Osteocyte (in vitro differentiated cells): ENCODE results near the gene KCND1. TPM values are rescaled to one million over a fixed set of nuclear protein-coding genes. Genes with fewer than 3 reads are reported as not detected.

ENCODE experiments used
- DNase-seq: peaks from one replicate; pipeline ENCODE4 v3.0.0; 2021; ENCODE audit warnings: mixed read lengths; ENCODE audit not compliant: unreplicated experiment; ENCODE audit errors: extremely low spot score
- H3K27ac Mint-ChIP-seq: one replicate; pipeline ENCODE4 v1.8.0; 2021; ENCODE audit warnings: mild to moderate bottlenecking, mixed read lengths; ENCODE audit not compliant: unreplicated experiment
- H3K27me3 Mint-ChIP-seq: one replicate; pipeline ENCODE4 v1.8.0; 2021; ENCODE audit warnings: mixed read lengths; ENCODE audit not compliant: unreplicated experiment
- H3K36me3 Mint-ChIP-seq: one replicate; pipeline ENCODE4 v1.8.0; 2021; ENCODE audit warnings: mixed read lengths; ENCODE audit not compliant: unreplicated experiment
- H3K4me1 Mint-ChIP-seq: one replicate; pipeline ENCODE4 v1.8.0; 2021; ENCODE audit warnings: mixed read lengths; ENCODE audit not compliant: unreplicated experiment
- H3K4me3 Mint-ChIP-seq: one replicate; pipeline ENCODE4 v1.8.0; 2021; ENCODE audit warnings: mild to moderate bottlenecking, moderate library complexity, mixed read lengths; ENCODE audit not compliant: unreplicated experiment
- H3K9me3 Mint-ChIP-seq: one replicate; pipeline ENCODE4 v1.8.0; 2021; ENCODE audit warnings: mixed read lengths; ENCODE audit not compliant: unreplicated experiment
- total RNA-seq: library from RNA; stranded (reverse); gene quantifications from 2 replicates; pipeline ENCODE4 v1.2.1, GENCODE V29; 2021
- TF ChIP-seq, protein P1 (sequence below): fragments of 200-600 bp; sonication (generic); IDR thresholded peaks from 2 replicates; pipeline ENCODE4 v1.5.0; 2021; ENCODE audit warnings: antibody characterized with exemption, mild to moderate bottlenecking, moderate library complexity

The KCND1 gene
- total RNA-seq, 1 donor from 2014 or later: 2.5 TPM

DNA sequence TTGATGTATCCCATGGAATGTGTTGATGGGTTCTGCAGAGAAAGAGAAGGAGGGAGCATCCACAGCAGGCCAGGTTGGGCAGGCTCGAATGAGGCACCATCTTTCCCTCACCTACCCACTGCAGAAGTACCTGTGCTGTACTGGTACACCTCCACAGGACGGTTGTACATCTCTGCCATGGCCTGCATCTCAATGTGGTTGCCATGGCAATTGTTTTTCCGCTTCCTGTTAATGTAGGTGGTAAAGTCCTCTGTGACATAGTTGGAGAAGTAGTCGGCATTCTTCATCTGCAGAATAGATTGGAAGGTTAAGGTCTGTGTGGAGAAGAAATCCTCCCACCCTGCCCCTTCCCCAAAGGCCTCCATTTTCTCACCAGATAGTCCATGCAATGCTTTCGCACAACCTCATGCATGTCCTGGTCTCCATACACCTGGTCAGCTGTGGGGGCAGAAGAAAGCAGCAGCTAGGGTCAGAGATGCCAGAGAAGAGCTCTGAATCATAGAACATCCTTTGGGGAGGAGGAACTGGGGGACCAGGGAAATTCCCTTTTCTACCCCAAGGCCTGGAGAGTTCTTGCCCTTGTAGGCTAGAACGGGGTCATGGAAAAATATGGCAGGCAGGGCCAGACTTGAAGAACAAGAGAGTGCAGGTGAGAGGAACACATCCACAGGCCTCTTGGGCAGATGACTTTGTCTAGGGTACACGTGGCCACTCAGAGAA lies 36.9 kb downstream of the KCND1 start:
- H3K4me3 Mint-ChIP-seq: no peak overlapping the region

DNA sequence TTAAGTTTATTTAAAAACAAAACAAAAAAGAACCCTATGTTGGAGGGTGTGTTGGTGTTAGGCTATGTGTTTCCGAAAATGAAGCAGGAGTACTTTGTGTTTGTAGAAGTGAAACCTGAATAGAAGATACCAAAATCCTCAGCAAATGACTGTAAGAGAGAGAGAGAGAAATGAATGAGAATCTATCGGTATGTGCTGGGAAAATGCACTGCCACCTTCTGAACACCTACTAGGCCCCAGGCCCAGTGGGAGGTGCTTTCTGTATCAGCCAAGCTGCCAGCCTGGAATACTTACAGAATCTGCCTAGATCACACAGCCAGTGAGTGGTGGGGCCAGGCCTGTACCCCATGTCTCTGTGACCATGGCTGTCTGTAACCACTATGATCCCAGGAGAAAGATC lies 37.9 kb downstream of the KCND1 start:
- H3K27ac Mint-ChIP-seq: no peak overlapping the region
- TF ChIP-seq, protein P1, sequence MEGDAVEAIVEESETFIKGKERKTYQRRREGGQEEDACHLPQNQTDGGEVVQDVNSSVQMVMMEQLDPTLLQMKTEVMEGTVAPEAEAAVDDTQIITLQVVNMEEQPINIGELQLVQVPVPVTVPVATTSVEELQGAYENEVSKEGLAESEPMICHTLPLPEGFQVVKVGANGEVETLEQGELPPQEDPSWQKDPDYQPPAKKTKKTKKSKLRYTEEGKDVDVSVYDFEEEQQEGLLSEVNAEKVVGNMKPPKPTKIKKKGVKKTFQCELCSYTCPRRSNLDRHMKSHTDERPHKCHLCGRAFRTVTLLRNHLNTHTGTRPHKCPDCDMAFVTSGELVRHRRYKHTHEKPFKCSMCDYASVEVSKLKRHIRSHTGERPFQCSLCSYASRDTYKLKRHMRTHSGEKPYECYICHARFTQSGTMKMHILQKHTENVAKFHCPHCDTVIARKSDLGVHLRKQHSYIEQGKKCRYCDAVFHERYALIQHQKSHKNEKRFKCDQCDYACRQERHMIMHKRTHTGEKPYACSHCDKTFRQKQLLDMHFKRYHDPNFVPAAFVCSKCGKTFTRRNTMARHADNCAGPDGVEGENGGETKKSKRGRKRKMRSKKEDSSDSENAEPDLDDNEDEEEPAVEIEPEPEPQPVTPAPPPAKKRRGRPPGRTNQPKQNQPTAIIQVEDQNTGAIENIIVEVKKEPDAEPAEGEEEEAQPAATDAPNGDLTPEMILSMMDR: no peak
- peaks cover 12% of the 10 kb centered on the region for H3K36me3 Mint-ChIP-seq
- no peak overlapping the region for H3K4me3 Mint-ChIP-seq
- H3K27me3 Mint-ChIP-seq: no peaks in the 10 kb centered on the region
- DNase-seq: no peak
- H3K4me1 Mint-ChIP-seq: peaks cover 9% of the 10 kb centered on the region
- H3K9me3 Mint-ChIP-seq: peaks cover 3% of the 10 kb centered on the region

More for the DNA sequence above, 36.9 kb downstream of the KCND1 start:
- no peak overlapping the region for H3K27ac Mint-ChIP-seq
- DNase-seq: no peak
- H3K9me3 Mint-ChIP-seq: peaks cover 3% of the 10 kb centered on the region
- TF ChIP-seq, protein P1: no peak
- peaks cover 9% of the 10 kb centered on the region for H3K4me1 Mint-ChIP-seq
- peaks cover 12% of the 10 kb centered on the region for H3K36me3 Mint-ChIP-seq
- H3K27me3 Mint-ChIP-seq: no peaks in the 10 kb centered on the region

DNA sequence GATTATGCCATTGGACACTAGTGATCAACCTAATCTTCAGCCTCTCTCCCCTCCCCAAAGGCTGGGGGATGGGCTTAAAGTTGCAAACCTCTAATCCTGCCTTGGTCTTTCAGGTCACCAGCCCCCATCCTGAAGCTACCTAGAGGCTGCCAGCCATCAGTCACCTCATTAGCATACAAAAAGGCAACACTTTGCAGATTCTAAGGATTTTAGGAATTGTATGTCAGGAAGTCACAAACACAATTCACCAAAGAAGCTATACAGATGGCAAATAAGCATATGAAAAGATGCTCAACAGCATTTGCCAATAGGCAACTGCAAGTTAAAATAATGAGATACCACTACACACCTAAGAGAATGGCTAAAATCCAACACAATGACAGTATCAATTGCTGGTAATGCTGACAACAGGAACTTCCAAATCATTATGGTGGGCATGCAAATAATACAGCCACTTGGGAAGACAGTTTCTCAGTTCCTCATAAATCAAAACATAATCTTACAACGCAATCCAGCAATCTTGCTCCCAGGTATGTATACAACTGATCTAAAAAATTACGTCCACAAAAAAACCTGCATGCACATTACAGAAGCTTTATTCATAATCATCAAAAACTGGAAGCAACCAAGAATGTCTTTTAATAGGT lies 43.8 kb downstream of the KCND1 start:
- no peak for DNase-seq
- no peaks in the 10 kb centered on the region for H3K4me1 Mint-ChIP-seq
- H3K27me3 Mint-ChIP-seq: no peaks in the 10 kb centered on the region
- peaks cover 14% of the 10 kb centered on the region for H3K36me3 Mint-ChIP-seq
- no peak overlapping the region for H3K27ac Mint-ChIP-seq
- peaks cover under 1% of the 10 kb centered on the region for H3K9me3 Mint-ChIP-seq
- TF ChIP-seq, protein P1: no peak
- no peak overlapping the region for H3K4me3 Mint-ChIP-seq

DNA sequence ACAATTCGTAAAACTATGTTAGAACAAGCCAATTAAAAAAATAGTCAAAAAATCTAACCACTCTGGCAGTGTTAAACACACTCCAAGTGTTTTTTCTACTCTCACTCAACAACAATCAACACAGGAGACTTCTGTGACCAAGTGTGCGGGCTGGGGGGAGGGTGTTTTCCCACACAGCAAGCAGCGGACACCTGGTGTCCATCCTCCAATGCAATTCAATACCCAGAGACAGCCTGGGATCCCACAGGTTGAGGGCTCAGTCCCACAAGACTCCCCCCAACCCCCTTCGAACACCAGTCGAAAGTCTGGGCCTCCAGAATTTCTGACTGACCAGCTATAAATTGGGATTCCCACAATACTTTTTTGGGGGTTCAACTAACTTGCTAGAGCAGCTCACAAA lies 44.5 kb downstream of the KCND1 start:
- peaks cover 11% of the 10 kb centered on the region for H3K36me3 Mint-ChIP-seq
- no peak overlapping the region for H3K4me3 Mint-ChIP-seq
- no peaks in the 10 kb centered on the region for H3K27me3 Mint-ChIP-seq
- no peaks in the 10 kb centered on the region for H3K4me1 Mint-ChIP-seq
- no peak for DNase-seq
- H3K27ac Mint-ChIP-seq: no peak overlapping the region
- H3K9me3 Mint-ChIP-seq: no peaks in the 10 kb centered on the region
- TF ChIP-seq, protein P1: no peak

- no peak for DNase-seq
- TF ChIP-seq, protein P1: no peak
- no peaks in the 10 kb centered on the region for H3K27me3 Mint-ChIP-seq
- no peak overlapping the region for H3K27ac Mint-ChIP-seq
- no peak overlapping the region for H3K4me3 Mint-ChIP-seq
- no peaks in the 10 kb centered on the region for H3K9me3 Mint-ChIP-seq
- H3K36me3 Mint-ChIP-seq: peaks cover 11% of the 10 kb centered on the region
- peaks cover 12% of the 10 kb centered on the region for H3K4me1 Mint-ChIP-seq
Measured at GRCh38 chrX:48924270-48924669, 47.4 kb downstream of the KCND1 start.
